Keratinocyte (primary cell): Measurements from ENCODE around the gene DGKI.

Experiments
- EZH2 ChIP-seq: IDR thresholded peaks from one replicate; pipeline ENCODE4 v1.6.1; 2012; ENCODE audit warnings: inconsistent platforms, mild to moderate bottlenecking, low read length, moderate library complexity
- TF ChIP-seq, protein P1 (sequence below), 3 experiments: IDR thresholded peaks in 1 of 3; conservative IDR thresholded peaks in 1 of 3; optimal IDR thresholded peaks in 1 of 3; 2 replicates in 2 of 3; 3 replicates in 1 of 3; pipeline versions ENCODE3 to v1.5.1; 2011; ENCODE audit warnings: low read length in 3 of 3, mild to moderate bottlenecking in 3 of 3, moderate library complexity in 2 of 3, control low read depth in 1 of 3, inconsistent platforms in 1 of 3; ENCODE audit not compliant: insufficient read depth in 2 of 3; ENCODE audit errors: extremely low read depth in 1 of 3

GRCh38 chr7:137655804-137656203, 191.0 kb downstream of the DGKI start:
- TF ChIP-seq EZH2 = no peak
- TF ChIP-seq, protein P1, sequence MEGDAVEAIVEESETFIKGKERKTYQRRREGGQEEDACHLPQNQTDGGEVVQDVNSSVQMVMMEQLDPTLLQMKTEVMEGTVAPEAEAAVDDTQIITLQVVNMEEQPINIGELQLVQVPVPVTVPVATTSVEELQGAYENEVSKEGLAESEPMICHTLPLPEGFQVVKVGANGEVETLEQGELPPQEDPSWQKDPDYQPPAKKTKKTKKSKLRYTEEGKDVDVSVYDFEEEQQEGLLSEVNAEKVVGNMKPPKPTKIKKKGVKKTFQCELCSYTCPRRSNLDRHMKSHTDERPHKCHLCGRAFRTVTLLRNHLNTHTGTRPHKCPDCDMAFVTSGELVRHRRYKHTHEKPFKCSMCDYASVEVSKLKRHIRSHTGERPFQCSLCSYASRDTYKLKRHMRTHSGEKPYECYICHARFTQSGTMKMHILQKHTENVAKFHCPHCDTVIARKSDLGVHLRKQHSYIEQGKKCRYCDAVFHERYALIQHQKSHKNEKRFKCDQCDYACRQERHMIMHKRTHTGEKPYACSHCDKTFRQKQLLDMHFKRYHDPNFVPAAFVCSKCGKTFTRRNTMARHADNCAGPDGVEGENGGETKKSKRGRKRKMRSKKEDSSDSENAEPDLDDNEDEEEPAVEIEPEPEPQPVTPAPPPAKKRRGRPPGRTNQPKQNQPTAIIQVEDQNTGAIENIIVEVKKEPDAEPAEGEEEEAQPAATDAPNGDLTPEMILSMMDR (optimal IDR thresholded peaks at IDR 0.05 in 1 of 3, IDR thresholded peaks at IDR 0.05 in 1 of 3, conservative IDR thresholded peaks at IDR 0.05 in 1 of 3; ENCODE audit: extremely low read depth in 1 of 3, insufficient read depth in 2 of 3, low read length in 3 of 3) = no peak
